Transverse colon (tissue), 4 donors: ENCODE results near the gene PZP. TPM values are rescaled to one million over a fixed set of nuclear protein-coding genes. Genes with fewer than 3 reads are reported as not detected.
"Not testable (repeated sequence)": the region's sequence is repeated elsewhere in the genome, so short reads cannot be mapped to it uniquely, and the experiment has no call there.

Experiments
- DNase-seq: peaks from one replicate; pipeline ENCODE4 v3.0.0-alpha.2; 2019
- H3K27ac ChIP-seq, 4 donors: fragments of 200-600 bp; sonication (generic); 2 replicates each; pipeline ENCODE4 v1.5.1; 2016 to 2018; ENCODE audit warnings: inconsistent platforms in 4 of 4
- H3K27me3 ChIP-seq: fragments of 200-600 bp; sonication (generic); 2 replicates; pipeline ENCODE4 v1.5.1; 2017; ENCODE audit warnings: inconsistent platforms
- H3K36me3 ChIP-seq, 4 donors: fragments of 200-600 bp; sonication (generic); 2 replicates each; pipeline ENCODE4 v1.5.1; 2017 to 2019; ENCODE audit warnings: inconsistent platforms in 4 of 4
- H3K4me1 ChIP-seq, 4 donors: fragments of 200-600 bp; sonication (generic); 2 replicates each; pipeline ENCODE4 v1.5.1; 2017 to 2020; ENCODE audit warnings: inconsistent platforms in 4 of 4
- H3K4me3 ChIP-seq, 4 donors: fragments of 200-600 bp; sonication (generic); 1 replicate in 1 of 4; 2 replicates in 3 of 4; pipeline versions ENCODE4 v1.5.1 to v1.6.1; 2017 to 2019; ENCODE audit warnings: inconsistent platforms in 4 of 4
- H3K9me3 ChIP-seq, 2 donors: fragments of 200-600 bp; sonication (generic); 2 replicates each; pipeline ENCODE4 v1.5.1; 2017 to 2019; ENCODE audit warnings: inconsistent platforms in 2 of 2
- CTCF ChIP-seq, 5 experiments: fragments of 200-600 bp in 3 of 5; fragments of 450-650 bp in 2 of 5; sonication (generic) in 3 of 5; IDR thresholded peaks; 1 replicate in 2 of 5; 2 replicates in 3 of 5; pipeline ENCODE4 v1.5.1; 2016 to 2017; ENCODE audit warnings: antibody characterized with exemption in 5 of 5, inconsistent platforms in 3 of 5, mild to moderate bottlenecking in 2 of 5, moderate library complexity in 1 of 5
- EP300 ChIP-seq: sonication (generic); formaldehyde crosslinking; IDR thresholded peaks from one replicate; pipeline ENCODE4 v1.6.1; 2017; ENCODE audit warnings: antibody characterized with exemption, low read depth
- POLR2A ChIP-seq: fragments of 450-650 bp; IDR thresholded peaks from one replicate; pipeline ENCODE4 v1.6.1; 2016; ENCODE audit warnings: antibody characterized with exemption, mild to moderate bottlenecking, moderate library complexity
- POLR2AphosphoS5 ChIP-seq, 3 donors: sonication (generic); formaldehyde crosslinking; IDR thresholded peaks; one replicate each; pipeline ENCODE4 v1.6.1; 2016; ENCODE audit warnings: antibody characterized with exemption in 3 of 3
- WGBS, 2 donors: methylation state at CpG; one replicate each; pipeline ENCODE4 v1.1.5; 2018; ENCODE audit warnings: low coverage in 1 of 2; 5-methylcytosine and 5-hydroxymethylcytosine counted together
- in situ Hi-C, 4 donors: fragments of 200-750 bp; cut with MboI; loops; one replicate each; pipeline versions ENCODE4 v1.15.0 to v1.15.1; 2017; ENCODE audit warnings: low sequenced_read_pairs in 3 of 4, low pct_ligation_motif_present in 1 of 4, low pct_unique_long_range_greater_than_20kb in 1 of 4
- intact Hi-C: fragments of 100-400 bp; cut with DNase I; formaldehyde crosslinking; loops from one replicate; pipeline ENCODE4 v1.15.1; 2023; ENCODE audit warnings: low total_unique reads
- total RNA-seq, 4 donors: library from RNA; depleted of rRNA; stranded (reverse); fragments of >200 nt; gene quantifications; one replicate each; pipeline ENCODE4 v1.1.0, GENCODE V29; 2016

Gene PZP
- total RNA-seq, 4 donors from 2014 or later, result not detected

- Histone ChIP-seq H3K4me1 (no peaks in the 10 kb centered on the region), H3K27ac (no peak overlapping the region), H3K9me3 (no peaks in the 10 kb centered on the region), H3K36me3 (no peaks in the 10 kb centered on the region), H3K4me3 (no peak overlapping the region), H3K27me3 (no peaks in the 10 kb centered on the region)
- intact Hi-C loops, result no loop called here
- TF ChIP-seq POLR2A, result no peak
- no peak for TF ChIP-seq EP300
- TF ChIP-seq CTCF (IDR thresholded peaks at IDR 0.05), result no peak
- TF ChIP-seq POLR2AphosphoS5 (IDR thresholded peaks at IDR 0.05), result no peak
- in situ Hi-C loops, result no loop called here
- no peak for DNase-seq
- 37 to 48% methylated on average over 3 to 5 of the region's 5 CpGs for WGBS, 2 donors
Measured at GRCh38 chr12:9253464-9253863, 45.3 kb upstream of the PZP start.

GRCh38 chr12:9252791-9253190 is 44.6 kb upstream of the PZP start:
- in situ Hi-C loops, H3K4me1 ChIP-seq, H3K36me3 ChIP-seq, H3K27me3 ChIP-seq, DNase-seq, intact Hi-C loops, H3K9me3 ChIP-seq, H3K4me3 ChIP-seq, H3K27ac ChIP-seq: not testable (repeated sequence)
- WGBS, 2 donors, result 79 to 93% methylated on average over 2 of the region's 2 CpGs

- in situ Hi-C loops, result no loop called here
- Histone ChIP-seq H3K4me3 (no peak overlapping the region), H3K27me3 (no peaks in the 10 kb centered on the region), H3K36me3 (no peaks in the 10 kb centered on the region), H3K27ac (no peak overlapping the region), H3K9me3 (no peaks in the 10 kb centered on the region), H3K4me1 (no peaks in the 10 kb centered on the region)
- TF ChIP-seq CTCF (IDR thresholded peaks at IDR 0.05), result no peak
- no peak for TF ChIP-seq EP300
- intact Hi-C loops, result no loop called here
- no peak for DNase-seq
Measured at GRCh38 chr12:9252256-9252655, 44.1 kb upstream of the PZP start.

- no peak for TF ChIP-seq POLR2A
- TF ChIP-seq EP300, result no peak
- no peak for TF ChIP-seq POLR2AphosphoS5 (IDR thresholded peaks at IDR 0.05)
- TF ChIP-seq CTCF (IDR thresholded peaks at IDR 0.05), result no peak
- DNase-seq, result no peak
- Histone ChIP-seq H3K4me1 (no peaks in the 10 kb centered on the region), H3K9me3 (no peaks in the 10 kb centered on the region), H3K36me3 (no peaks in the 10 kb centered on the region), H3K4me3 (no peak overlapping the region), H3K27ac (no peak overlapping the region), H3K27me3 (no peaks in the 10 kb centered on the region)
- intact Hi-C loops, result no loop called here
- in situ Hi-C loops, result no loop called here
- WGBS, 2 donors, result 57 to 79% methylated on average over 3 of the region's 3 CpGs
Measured at GRCh38 chr12:9248435-9248834, 40.2 kb upstream of the PZP start.

GRCh38 chr12:9244894-9245293 is 36.7 kb upstream of the PZP start:
- no peak overlapping the region for H3K4me3 ChIP-seq
- H3K27ac ChIP-seq, result no peak overlapping the region
- in situ Hi-C loops (no loop called here), intact Hi-C loops (no loop called here)
- no peaks in the 10 kb centered on the region for H3K36me3 ChIP-seq
- H3K9me3 ChIP-seq, result no peaks in the 10 kb centered on the region
- TF ChIP-seq POLR2AphosphoS5 (IDR thresholded peaks at IDR 0.05), result no peak
- no peak for TF ChIP-seq EP300
- no peak for TF ChIP-seq POLR2A
- no peak for TF ChIP-seq CTCF (IDR thresholded peaks at IDR 0.05)
- WGBS, 2 donors, result 52 to 60% methylated on average over 3 to 6 of the region's 6 CpGs
- H3K27me3 ChIP-seq, result no peaks in the 10 kb centered on the region
- DNase-seq, result no peak
- no peaks in the 10 kb centered on the region for H3K4me1 ChIP-seq
